Smooth muscle cell of the coronary artery (primary cell): ENCODE measurements around the gene NANOG. TPM values are rescaled to one million over a fixed set of nuclear protein-coding genes. Genes with fewer than 3 reads are reported as not detected.

Source experiments
- total RNA-seq: library from RNA; depleted of rRNA; stranded (reverse); fragments of >200 nt; gene quantifications from 2 replicates; pipeline ENCODE4 v1.2.3, GENCODE V29; 2014; ENCODE audit warnings: low replicate concordance

The NANOG gene
- not detected in 2 replicates for total RNA-seq

DNA sequence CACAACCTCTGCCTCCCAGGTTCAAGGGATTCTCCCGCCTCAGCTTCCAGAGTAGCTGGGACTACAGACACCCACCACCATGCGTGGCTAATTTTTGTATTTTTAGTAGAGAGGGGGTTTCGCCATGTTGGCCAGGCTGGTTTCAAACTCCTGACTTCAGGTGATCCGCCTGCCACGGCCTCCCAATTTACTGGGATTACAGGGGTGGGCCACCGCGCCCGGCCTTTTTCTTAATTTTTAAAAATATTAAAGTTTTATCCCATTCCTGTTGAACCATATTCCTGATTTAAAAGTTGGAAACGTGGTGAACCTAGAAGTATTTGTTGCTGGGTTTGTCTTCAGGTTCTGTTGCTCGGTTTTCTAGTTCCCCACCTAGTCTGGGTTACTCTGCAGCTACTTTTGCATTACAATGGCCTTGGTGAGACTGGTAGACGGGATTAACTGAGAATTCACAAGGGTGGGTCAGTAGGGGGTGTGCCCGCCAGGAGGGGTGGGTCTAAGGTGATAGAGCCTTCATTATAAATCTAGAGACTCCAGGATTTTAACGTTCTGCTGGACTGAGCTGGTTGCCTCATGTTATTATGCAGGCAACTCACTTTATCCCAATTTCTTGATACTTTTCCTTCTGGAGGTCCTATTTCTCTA is at the start of gene NANOG:
TSS of gene NANOG (plus strand) at position 519 of the 645 bp plus-strand sequence. CDS start 213 bp downstream, outside the sequence.

DNA sequence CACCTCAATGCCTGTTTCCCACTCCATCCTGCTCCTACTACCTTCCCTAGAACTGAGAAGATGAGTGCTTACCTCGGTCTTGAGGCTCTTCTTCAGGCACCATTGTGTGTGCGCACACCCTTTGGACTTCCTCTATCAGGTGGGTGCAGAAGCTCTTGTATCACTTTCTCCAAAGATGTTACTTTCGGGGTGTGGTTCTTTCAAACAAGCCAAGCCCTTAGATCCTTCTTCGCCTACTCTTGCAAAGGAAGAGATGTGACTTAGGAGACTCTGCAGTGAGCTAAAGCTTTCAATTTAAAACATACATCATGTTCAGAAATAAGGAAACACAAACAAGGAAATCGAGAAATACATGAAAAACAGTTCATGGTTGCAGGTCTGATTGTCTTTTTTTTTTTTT is 42.0 kb upstream of the NANOG start, which contains the start of gene CLEC4C:
TSS of gene CLEC4C (minus strand) at position 130 of the 400 bp plus-strand sequence. CDS start at position 103, 27 bp downstream.

Other genes with a start within 250 kb of the NANOG start
- gene APOBEC1, start 123.5 kb upstream of the NANOG start, total RNA-seq: not detected in 2 replicates
- not detected in 2 replicates for gene GDF3, start 93.6 kb upstream of the NANOG start, total RNA-seq
- gene DPPA3, start 78.0 kb upstream of the NANOG start, total RNA-seq: not detected in 2 replicates
- gene CLEC4C, start 42.0 kb upstream of the NANOG start, total RNA-seq: not detected in 2 replicates
- not detected in 2 replicates for gene NANOGNB, start 24.2 kb upstream of the NANOG start, total RNA-seq
- gene SLC2A14, start 83.5 kb downstream of the NANOG start, total RNA-seq: not detected in 2 replicates
- 48.8 and 94.7 TPM in 2 replicates for gene SLC2A3, start 146.8 kb downstream of the NANOG start, total RNA-seq
- 1.5 and 3.3 TPM in 2 replicates for gene FOXJ2, start 243.3 kb downstream of the NANOG start, total RNA-seq